Measurements from ENCODE around the gene MED7.

DNA sequence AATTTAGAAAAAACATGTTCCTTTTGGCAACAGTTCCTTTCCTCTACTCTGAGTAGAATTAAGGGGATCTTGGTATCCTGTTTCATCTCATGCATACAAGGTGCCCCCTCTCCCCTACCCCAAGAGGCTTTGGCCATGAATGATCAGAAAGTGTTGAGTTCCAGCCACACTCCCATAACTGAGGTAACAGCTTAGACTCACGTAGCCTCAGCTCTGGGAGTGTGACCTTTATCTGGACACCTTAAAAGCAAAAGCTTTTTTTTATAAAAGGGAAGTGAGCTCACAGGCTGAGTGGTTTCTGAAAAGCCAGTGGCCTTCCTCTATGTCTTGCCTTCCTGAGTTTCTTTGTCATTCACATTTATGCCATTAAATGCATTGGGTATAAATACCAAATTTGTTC lies 32.9 kb downstream of the MED7 start:
- TF ChIP-seq, protein P1, sequence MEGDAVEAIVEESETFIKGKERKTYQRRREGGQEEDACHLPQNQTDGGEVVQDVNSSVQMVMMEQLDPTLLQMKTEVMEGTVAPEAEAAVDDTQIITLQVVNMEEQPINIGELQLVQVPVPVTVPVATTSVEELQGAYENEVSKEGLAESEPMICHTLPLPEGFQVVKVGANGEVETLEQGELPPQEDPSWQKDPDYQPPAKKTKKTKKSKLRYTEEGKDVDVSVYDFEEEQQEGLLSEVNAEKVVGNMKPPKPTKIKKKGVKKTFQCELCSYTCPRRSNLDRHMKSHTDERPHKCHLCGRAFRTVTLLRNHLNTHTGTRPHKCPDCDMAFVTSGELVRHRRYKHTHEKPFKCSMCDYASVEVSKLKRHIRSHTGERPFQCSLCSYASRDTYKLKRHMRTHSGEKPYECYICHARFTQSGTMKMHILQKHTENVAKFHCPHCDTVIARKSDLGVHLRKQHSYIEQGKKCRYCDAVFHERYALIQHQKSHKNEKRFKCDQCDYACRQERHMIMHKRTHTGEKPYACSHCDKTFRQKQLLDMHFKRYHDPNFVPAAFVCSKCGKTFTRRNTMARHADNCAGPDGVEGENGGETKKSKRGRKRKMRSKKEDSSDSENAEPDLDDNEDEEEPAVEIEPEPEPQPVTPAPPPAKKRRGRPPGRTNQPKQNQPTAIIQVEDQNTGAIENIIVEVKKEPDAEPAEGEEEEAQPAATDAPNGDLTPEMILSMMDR (IDR thresholded peaks at IDR 0.05): no peak
- TF ChIP-seq EZH2 (IDR thresholded peaks at IDR 0.05) (no peak), EZH2phosphoT487 (IDR thresholded peaks at IDR 0.05) (no peak)
